Mesenchymal stem cell (in vitro differentiated cells and primary cell): ENCODE results near the gene LIMS2.

Experiments used
- DNase-seq: peaks from one replicate; pipeline ENCODE4 v3.0.0-alpha.2; 2013
- H2AFZ ChIP-seq: one replicate; pipeline ENCODE4 v1.6.1; 2013; ENCODE audit warnings: low read depth, mild to moderate bottlenecking, control low read depth, inconsistent platforms, low read length, moderate library complexity
- H2AK5ac ChIP-seq: 2 replicates; pipeline ENCODE4 v1.6.1; 2013; ENCODE audit warnings: low read length, moderate library complexity, mild to moderate bottlenecking, inconsistent platforms; ENCODE audit not compliant: severe bottlenecking
- H2BK120ac ChIP-seq: one replicate; pipeline ENCODE4 v1.6.1; 2013; ENCODE audit warnings: low read depth, mild to moderate bottlenecking, inconsistent platforms, low read length, moderate library complexity
- H2BK12ac ChIP-seq, 2 experiments: one replicate each; pipeline ENCODE4 v1.6.1; 2013; ENCODE audit warnings: inconsistent platforms in 2 of 2, low read length in 2 of 2, mild to moderate bottlenecking in 2 of 2, moderate library complexity in 2 of 2, control low read depth in 1 of 2
- H2BK15ac ChIP-seq: one replicate; pipeline ENCODE4 v1.6.1; 2013; ENCODE audit warnings: mild to moderate bottlenecking, low read depth, inconsistent platforms; ENCODE audit not compliant: poor library complexity, severe bottlenecking
- H2BK5ac ChIP-seq: 2 replicates; pipeline ENCODE4 v1.6.1; 2013; ENCODE audit warnings: low read depth, mild to moderate bottlenecking, low read length, control low read depth, inconsistent platforms; ENCODE audit not compliant: poor library complexity, severe bottlenecking
- H3K14ac ChIP-seq, 2 experiments: one replicate each; pipeline ENCODE4 v1.6.1; 2013; ENCODE audit warnings: inconsistent platforms in 2 of 2, low read length in 2 of 2, control low read depth in 1 of 2, mild to moderate bottlenecking in 1 of 2, moderate library complexity in 1 of 2
- H3K18ac ChIP-seq, 2 experiments: one replicate each; pipeline ENCODE4 v1.6.1; 2013; ENCODE audit warnings: inconsistent platforms in 2 of 2, low read length in 2 of 2, control low read depth in 1 of 2, low read depth in 1 of 2, mild to moderate bottlenecking in 1 of 2
- H3K23ac ChIP-seq, 2 experiments: one replicate each; pipeline ENCODE4 v1.6.1; 2013; ENCODE audit warnings: inconsistent platforms in 2 of 2, low read length in 2 of 2, mild to moderate bottlenecking in 2 of 2, moderate library complexity in 2 of 2, control low read depth in 1 of 2
- H3K27ac ChIP-seq: 2 replicates; pipeline ENCODE4 v1.5.1; 2013; ENCODE audit warnings: mild to moderate bottlenecking, moderate library complexity, low read length, control low read depth, inconsistent platforms; ENCODE audit not compliant: poor library complexity, severe bottlenecking
- H3K27me3 ChIP-seq, 2 experiments: 2 replicates each; pipeline versions ENCODE4 v1.6.1 to v1.7.0; 2013; ENCODE audit warnings: low read length in 2 of 2, mild to moderate bottlenecking in 2 of 2, moderate library complexity in 2 of 2, control low read depth in 1 of 2, inconsistent platforms in 1 of 2; ENCODE audit not compliant: control insufficient read depth in 1 of 2, insufficient read depth in 1 of 2
- H3K36me3 ChIP-seq, 2 experiments: 2 replicates each; pipeline versions ENCODE4 v1.6.1 to v1.7.0; 2013; ENCODE audit warnings: low read length in 2 of 2, control low read depth in 1 of 2, inconsistent platforms in 1 of 2, low read depth in 1 of 2, mild to moderate bottlenecking in 1 of 2; ENCODE audit not compliant: insufficient read depth in 2 of 2, control insufficient read depth in 1 of 2
- H3K4ac ChIP-seq, 2 experiments: one replicate each; pipeline ENCODE4 v1.6.1; 2013; ENCODE audit warnings: inconsistent platforms in 2 of 2, low read length in 2 of 2, mild to moderate bottlenecking in 2 of 2, moderate library complexity in 2 of 2, control low read depth in 1 of 2, low read depth in 1 of 2
- H3K4me1 ChIP-seq: 2 replicates; pipeline ENCODE4 v1.6.1; 2013; ENCODE audit warnings: low read depth, low read length, control low read depth; ENCODE audit not compliant: control insufficient read depth, insufficient read depth
- H3K4me2 ChIP-seq: 2 replicates; pipeline ENCODE4 v1.6.1; 2013; ENCODE audit warnings: low read length, mild to moderate bottlenecking, inconsistent platforms; ENCODE audit not compliant: poor library complexity, severe bottlenecking
- H3K4me3 ChIP-seq, 2 experiments: 2 replicates each; pipeline versions ENCODE4 v1.5.1 to v1.7.0; 2013; ENCODE audit warnings: low read length in 2 of 2, mild to moderate bottlenecking in 2 of 2, control low read depth in 1 of 2, low read depth in 1 of 2; ENCODE audit not compliant: insufficient read depth in 1 of 2
- H3K79me1 ChIP-seq: replicated peaks from 2 replicates; pipeline ENCODE4 v1.6.1; 2013; ENCODE audit warnings: mild to moderate bottlenecking, control low read depth, low read length, inconsistent platforms; ENCODE audit not compliant: poor library complexity, severe bottlenecking
- H3K9ac ChIP-seq: 2 replicates; pipeline ENCODE4 v1.7.0; 2013; ENCODE audit warnings: mild to moderate bottlenecking, low read length, moderate library complexity
- H3K9me3 ChIP-seq: 2 replicates; pipeline ENCODE4 v1.7.0; 2013; ENCODE audit warnings: mild to moderate bottlenecking, low read length; ENCODE audit not compliant: control insufficient read depth
- H4K8ac ChIP-seq: one replicate; pipeline ENCODE4 v1.6.1; 2013; ENCODE audit warnings: inconsistent platforms, mild to moderate bottlenecking, low read length, moderate library complexity
- H4K91ac ChIP-seq: one replicate; pipeline ENCODE4 v1.6.1; 2013; ENCODE audit warnings: mild to moderate bottlenecking, low read length, inconsistent platforms
- WGBS: methylation state at CpG from one replicate; pipeline ENCODE4 v1.1.7; 2013; ENCODE audit warnings: mixed read lengths; 5-methylcytosine and 5-hydroxymethylcytosine counted together

LIMS2 gene

GRCh38 chr2:127619203-127619590 is 56.1 kb downstream of the LIMS2 start:
- no peak overlapping the region for H2AK5ac ChIP-seq
- peaks cover 9 to 16% of the 10 kb centered on the region in 2 experiments for H3K27me3 ChIP-seq
- H3K9ac ChIP-seq: no peak overlapping the region
- peaks cover under 1% of the 10 kb centered on the region for H3K9me3 ChIP-seq
- DNase-seq: no peak
- H2BK12ac ChIP-seq: no peak overlapping the region
- no peak overlapping the region for H3K27ac ChIP-seq
- H3K79me1 ChIP-seq: no peaks in the 10 kb centered on the region
- no peak overlapping the region for H2BK120ac ChIP-seq
- no peak overlapping the region for H2AFZ ChIP-seq
- H4K8ac ChIP-seq: no peak overlapping the region
- peaks cover 12% of the 10 kb centered on the region for H3K4me1 ChIP-seq
- H3K23ac ChIP-seq: peak overlapping the region in 1 of 2 experiments; percentile 41
- H3K4me3 ChIP-seq: no peak overlapping the region
- H3K18ac ChIP-seq: no peak overlapping the region
- H3K36me3 ChIP-seq: peaks cover 0 to 3% of the 10 kb centered on the region in 2 experiments
- no peak overlapping the region for H3K4ac ChIP-seq
- H2BK5ac ChIP-seq: no peak overlapping the region
- 96% methylated on average over 6 of the region's 6 CpGs for WGBS
- H2BK15ac ChIP-seq: no peak overlapping the region
- no peak overlapping the region for H4K91ac ChIP-seq
- no peak overlapping the region for H3K14ac ChIP-seq
- no peak overlapping the region for H3K4me2 ChIP-seq

- Histone ChIP-seq H2AK5ac (no peak overlapping the region), H3K23ac (no peak overlapping the region), H3K27ac (no peak overlapping the region), H3K4me1 (peaks cover 7% of the 10 kb centered on the region), H2BK120ac (no peak overlapping the region), H4K91ac (no peak overlapping the region), H3K27me3 (peaks cover 9 to 21% of the 10 kb centered on the region in 2 experiments), H2AFZ (no peak overlapping the region), H2BK12ac (no peak overlapping the region), H3K9me3 (peaks cover 6% of the 10 kb centered on the region), H2BK15ac (no peak overlapping the region), H3K18ac (no peak overlapping the region), H3K79me1 (no peaks in the 10 kb centered on the region), H3K9ac (no peak overlapping the region), H3K4me3 (no peak overlapping the region), H3K14ac (no peak overlapping the region), H3K36me3 (no peaks in the 10 kb centered on the region), H4K8ac (no peak overlapping the region), H3K4ac (no peak overlapping the region), H3K4me2 (no peak overlapping the region), H2BK5ac (no peak overlapping the region)
- WGBS: 93% methylated on average over 7 of the region's 7 CpGs
- DNase-seq: no peak
Observed at GRCh38 chr2:127618551-127619202, 56.7 kb downstream of the LIMS2 start.

GRCh38 chr2:127615511-127616166 is 59.7 kb downstream of the LIMS2 start:
- Histone ChIP-seq H3K14ac (no peak overlapping the region), H3K23ac (no peak overlapping the region), H2AK5ac (no peak overlapping the region), H3K4me3 (no peak overlapping the region), H4K8ac (no peak overlapping the region), H3K4ac (no peak overlapping the region), H3K4me2 (no peak overlapping the region), H2BK12ac (no peak overlapping the region), H2BK15ac (no peak overlapping the region), H2BK120ac (no peak overlapping the region), H3K27me3 (peaks cover 9 to 27% of the 10 kb centered on the region in 2 experiments), H3K36me3 (peaks cover 0 to 3% of the 10 kb centered on the region in 2 experiments), H3K79me1 (no peaks in the 10 kb centered on the region), H3K9me3 (peaks cover 24% of the 10 kb centered on the region), H3K27ac (no peak overlapping the region), H3K9ac (no peak overlapping the region), H3K4me1 (peaks cover 1% of the 10 kb centered on the region), H2AFZ (no peak overlapping the region), H4K91ac (no peak overlapping the region), H3K18ac (no peak overlapping the region), H2BK5ac (no peak overlapping the region)
- 92% methylated on average over 18 of the region's 18 CpGs for WGBS
- no peak for DNase-seq

- Histone ChIP-seq H3K9me3 (peaks cover 25% of the 10 kb centered on the region), H3K18ac (no peak overlapping the region), H3K14ac (peak overlapping the region in 1 of 2 experiments; percentile 27), H3K23ac (peak overlapping the region in 1 of 2 experiments; percentile 11), H3K4me1 (peaks cover 1% of the 10 kb centered on the region), H2BK120ac (no peak overlapping the region), H3K36me3 (peaks cover 0 to 3% of the 10 kb centered on the region in 2 experiments), H3K4me2 (no peak overlapping the region), H2BK12ac (no peak overlapping the region), H3K9ac (no peak overlapping the region), H3K79me1 (no peaks in the 10 kb centered on the region), H3K4ac (no peak overlapping the region), H3K27ac (no peak overlapping the region), H2AK5ac (no peak overlapping the region), H3K4me3 (no peak overlapping the region), H4K91ac (no peak overlapping the region), H2AFZ (no peak overlapping the region), H2BK5ac (no peak overlapping the region), H2BK15ac (no peak overlapping the region), H3K27me3 (peaks cover 4 to 29% of the 10 kb centered on the region in 2 experiments), H4K8ac (no peak overlapping the region)
- 58% methylated on average over 3 of the region's 3 CpGs for WGBS
- DNase-seq: no peak
Observed at GRCh38 chr2:127614731-127615130, 60.6 kb downstream of the LIMS2 start.
